ENCODE results near the gene SLC9A9.

DNA sequence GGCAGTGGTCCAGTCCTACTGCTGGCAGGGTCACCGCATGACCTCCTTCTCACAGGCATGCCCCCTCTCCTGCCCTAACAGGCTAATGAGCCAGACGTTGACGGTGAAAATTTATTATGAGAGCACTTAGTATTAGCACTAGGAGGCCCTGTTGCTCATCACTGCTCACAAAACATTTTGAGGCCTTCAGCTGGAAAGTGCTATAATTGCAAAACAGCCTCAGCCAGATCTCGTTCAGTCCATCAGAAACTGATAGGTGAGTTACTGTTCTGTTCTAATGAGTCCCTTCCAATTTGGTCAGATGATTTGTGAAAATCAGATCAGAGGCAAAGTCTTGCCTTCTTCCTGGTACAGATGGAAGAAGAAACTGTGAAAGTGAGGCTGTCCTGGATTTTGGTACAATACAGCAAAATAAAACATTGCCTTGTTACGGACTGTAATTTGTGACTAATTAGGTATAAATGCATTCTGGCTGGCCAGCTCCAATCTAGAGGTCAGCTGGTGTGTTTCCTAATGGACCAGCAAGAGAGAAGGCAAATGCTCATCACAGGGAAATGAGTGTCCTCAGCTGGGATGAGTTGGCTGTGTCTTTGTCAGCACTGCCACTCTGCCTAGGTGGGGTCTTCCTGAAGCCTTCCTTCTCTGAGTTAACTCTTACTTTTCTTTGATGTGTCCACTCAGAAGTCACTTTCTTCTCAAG lies 411.9 kb downstream of the SLC9A9 start:
- TF ChIP-seq KAT8 (IDR thresholded peaks at IDR 0.05; ENCODE audit: low read depth) (no peak), ZNF592 (IDR thresholded peaks at IDR 0.05) (no peak)
- TF ChIP-seq, protein P1, sequence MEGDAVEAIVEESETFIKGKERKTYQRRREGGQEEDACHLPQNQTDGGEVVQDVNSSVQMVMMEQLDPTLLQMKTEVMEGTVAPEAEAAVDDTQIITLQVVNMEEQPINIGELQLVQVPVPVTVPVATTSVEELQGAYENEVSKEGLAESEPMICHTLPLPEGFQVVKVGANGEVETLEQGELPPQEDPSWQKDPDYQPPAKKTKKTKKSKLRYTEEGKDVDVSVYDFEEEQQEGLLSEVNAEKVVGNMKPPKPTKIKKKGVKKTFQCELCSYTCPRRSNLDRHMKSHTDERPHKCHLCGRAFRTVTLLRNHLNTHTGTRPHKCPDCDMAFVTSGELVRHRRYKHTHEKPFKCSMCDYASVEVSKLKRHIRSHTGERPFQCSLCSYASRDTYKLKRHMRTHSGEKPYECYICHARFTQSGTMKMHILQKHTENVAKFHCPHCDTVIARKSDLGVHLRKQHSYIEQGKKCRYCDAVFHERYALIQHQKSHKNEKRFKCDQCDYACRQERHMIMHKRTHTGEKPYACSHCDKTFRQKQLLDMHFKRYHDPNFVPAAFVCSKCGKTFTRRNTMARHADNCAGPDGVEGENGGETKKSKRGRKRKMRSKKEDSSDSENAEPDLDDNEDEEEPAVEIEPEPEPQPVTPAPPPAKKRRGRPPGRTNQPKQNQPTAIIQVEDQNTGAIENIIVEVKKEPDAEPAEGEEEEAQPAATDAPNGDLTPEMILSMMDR (IDR thresholded peaks at IDR 0.05 in 2 of 3, conservative IDR thresholded peaks at IDR 0.05 in 1 of 3; ENCODE audit: insufficient read depth in 2 of 3, low read depth in 1 of 3, low read length in 3 of 3) = no peak
- TF ChIP-seq, protein P2, sequence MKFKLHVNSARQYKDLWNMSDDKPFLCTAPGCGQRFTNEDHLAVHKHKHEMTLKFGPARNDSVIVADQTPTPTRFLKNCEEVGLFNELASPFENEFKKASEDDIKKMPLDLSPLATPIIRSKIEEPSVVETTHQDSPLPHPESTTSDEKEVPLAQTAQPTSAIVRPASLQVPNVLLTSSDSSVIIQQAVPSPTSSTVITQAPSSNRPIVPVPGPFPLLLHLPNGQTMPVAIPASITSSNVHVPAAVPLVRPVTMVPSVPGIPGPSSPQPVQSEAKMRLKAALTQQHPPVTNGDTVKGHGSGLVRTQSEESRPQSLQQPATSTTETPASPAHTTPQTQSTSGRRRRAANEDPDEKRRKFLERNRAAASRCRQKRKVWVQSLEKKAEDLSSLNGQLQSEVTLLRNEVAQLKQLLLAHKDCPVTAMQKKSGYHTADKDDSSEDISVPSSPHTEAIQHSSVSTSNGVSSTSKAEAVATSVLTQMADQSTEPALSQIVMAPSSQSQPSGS (CRISPR knock-in tag; IDR thresholded peaks at IDR 0.05) = no peak
